D721Med (cell line): ENCODE data around the gene ADAMTS8.

Source experiments
- DNase-seq: peaks from one replicate; pipeline ENCODE4 v3.0.0; 2011; ENCODE audit warnings: low spot score; ENCODE audit not compliant: insufficient read length
- FAIRE-seq: peaks from 2 replicates; lab custom pipeline; 2011; peaks lifted over from hg19 to GRCh38; lab: Jason Lieb, UNC
- CTCF ChIP-seq: IDR thresholded peaks from 2 replicates; pipeline ENCODE4 v1.5.1; 2012; ENCODE audit warnings: mild to moderate bottlenecking, control low read depth; ENCODE audit not compliant: insufficient read depth; ENCODE audit errors: missing control alignments

The ADAMTS8 gene

DNA sequence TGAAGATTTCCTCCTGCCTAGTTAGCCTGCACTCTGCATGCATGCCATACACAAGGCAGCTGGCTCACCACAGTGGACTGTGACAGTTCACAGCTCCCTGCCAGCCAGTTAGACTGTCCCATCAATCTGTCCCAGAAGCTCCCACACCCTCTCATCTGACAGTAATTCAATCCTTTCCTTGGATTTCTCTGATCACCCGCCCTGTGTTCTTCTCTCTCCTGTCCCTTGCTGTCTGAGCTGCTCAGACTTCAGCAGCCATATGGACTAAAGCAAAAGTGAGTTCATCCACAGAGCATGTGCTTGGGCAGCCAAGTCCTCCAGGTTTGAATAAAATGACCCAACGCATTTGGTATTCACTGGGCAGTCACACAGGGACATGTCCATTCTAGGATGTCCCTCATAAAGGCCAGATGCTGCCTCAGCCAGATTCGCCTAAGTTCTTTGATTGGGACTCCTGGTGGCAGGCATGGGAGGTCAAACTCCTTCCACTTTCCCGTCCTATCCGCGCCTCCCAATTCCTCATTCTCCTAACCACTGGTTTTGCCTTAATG lies 59.2 kb downstream of the ADAMTS8 start:
- no peak for FAIRE-seq
- no peak for DNase-seq
- no peak for TF ChIP-seq CTCF

- DNase-seq (no peak), FAIRE-seq (no peak)
- TF ChIP-seq CTCF: no peak
Observed at GRCh38 chr11:130359419-130359818, 69.0 kb downstream of the ADAMTS8 start.

GRCh38 chr11:130358398-130358797 lies 70.0 kb downstream of the ADAMTS8 start:
- no peak for TF ChIP-seq CTCF
- no peak for DNase-seq

More at GRCh38 chr11:130358398-130358797, 70.0 kb downstream of the ADAMTS8 start:
- no peak for FAIRE-seq
